K562 (cell line): ENCODE measurements around the gene OR2F2. TPM values are rescaled to one million over a fixed set of nuclear protein-coding genes. Genes with fewer than 3 reads are reported as not detected.

Source experiments
- ATAC-seq: fragments of 200-7000 bp; cut with Tn5 transposase; 3 replicates; pipeline ENCODE4 v1.9.1; 2020; ENCODE audit warnings: moderate library complexity
- BruUV-seq: library from RNA; stranded (reverse); fragments of 400-500 nt; replicated peaks from 2 replicates; lab custom pipeline; 2021; lab: Mats Ljungman, UMichigan
- CTCF ChIA-PET: fragments of 300-600 bp; formaldehyde crosslinking; extraction: SDS; loops from one replicate; lab custom pipeline; 2021; ENCODE audit warnings: low intra/inter-chr PET ratio; lab: Yijun Ruan, JAX
- POLR2A ChIA-PET: fragments of 300-600, 350-650 bp; sonication (Branson Sonifier 250); formaldehyde crosslinking; extraction: SDS; loops from one replicate; lab custom pipeline; 2021; ENCODE audit warnings: antibody characterized with exemption, inconsistent platforms; lab: Yijun Ruan, JAX
- DNase-seq, 4 experiments: peaks; one replicate each; pipeline versions ENCODE4 v3.0.0 to v3.0.0-alpha.2; 2011 to 2018; ENCODE audit warnings: low spot score in 3 of 4, mixed read lengths in 3 of 4; ENCODE audit errors: extremely low read depth in 1 of 4
- FAIRE-seq: peaks from 2 replicates; lab custom pipeline; 2011; peaks lifted over from hg19 to GRCh38; lab: Jason Lieb, UNC
- H2AFZ ChIP-seq: 2 replicates; pipeline ENCODE4 v1.6.0; 2011; ENCODE audit warnings: low read depth, low read length, control low read depth, inconsistent platforms
- H3K27ac ChIP-seq: fragments of 200-600 bp; 3 replicates; pipeline ENCODE4 v1.8.0; 2011; ENCODE audit warnings: low read depth, mild to moderate bottlenecking, control low read depth, inconsistent platforms, low read length, moderate library complexity, mixed read lengths; ENCODE audit errors: extremely low read depth
- H3K27me3 ChIP-seq, 2 experiments: fragments of 300-600 bp in 1 of 2; 2 replicates in 1 of 2; 3 replicates in 1 of 2; pipeline versions ENCODE4 v1.6.0 to v1.8.0; 2011; ENCODE audit warnings: inconsistent platforms in 2 of 2, low read length in 2 of 2, mild to moderate bottlenecking in 1 of 2, mixed read lengths in 1 of 2, moderate library complexity in 1 of 2; ENCODE audit not compliant: control insufficient read depth in 2 of 2, insufficient read depth in 2 of 2
- H3K36me3 ChIP-seq: fragments of 300-600 bp; 3 replicates; pipeline ENCODE4 v1.8.0; 2011; ENCODE audit warnings: mild to moderate bottlenecking, low read length, inconsistent platforms; ENCODE audit not compliant: control insufficient read depth, insufficient read depth
- H3K4me1 ChIP-seq, 2 experiments: fragments of 200-600 bp in 1 of 2; replicated peaks in 1 of 2; 2 replicates in 1 of 2; 3 replicates in 1 of 2; pipeline versions ENCODE4 v1.5.1 to v1.8.0; 2011; ENCODE audit warnings: inconsistent platforms in 2 of 2, low read length in 2 of 2, mild to moderate bottlenecking in 1 of 2, mixed read lengths in 1 of 2, moderate library complexity in 1 of 2; ENCODE audit not compliant: control insufficient read depth in 2 of 2, insufficient read depth in 2 of 2
- H3K4me2 ChIP-seq: 2 replicates; pipeline ENCODE4 v1.6.1; 2011; ENCODE audit warnings: low read length, control low read depth, inconsistent platforms, mixed read lengths; ENCODE audit not compliant: insufficient read depth
- H3K4me3 ChIP-seq: fragments of 200-600 bp; sonication (generic), shearing (Covaris generic); 2 replicates; pipeline ENCODE4 v1.5.1; 2016; ENCODE audit warnings: control low read depth, inconsistent platforms
- H3K79me2 ChIP-seq: fragments of 200-600 bp; 3 replicates; pipeline ENCODE4 v1.8.0; 2011; ENCODE audit warnings: low read length, inconsistent platforms; ENCODE audit not compliant: control insufficient read depth, insufficient read depth
- H3K9ac ChIP-seq, 2 experiments: 2 replicates each; pipeline versions ENCODE4 v1.6.0 to v1.6.1; 2011; ENCODE audit warnings: low read depth in 2 of 2, low read length in 2 of 2, control low read depth in 1 of 2, inconsistent platforms in 1 of 2, mild to moderate bottlenecking in 1 of 2, mixed read lengths in 1 of 2; ENCODE audit not compliant: insufficient read depth in 1 of 2
- H3K9me1 ChIP-seq: one replicate; pipeline ENCODE4 v1.6.0; 2011; ENCODE audit warnings: inconsistent platforms, mild to moderate bottlenecking, low read length, moderate library complexity; ENCODE audit not compliant: control insufficient read depth, insufficient read depth
- H3K9me3 ChIP-seq: replicated peaks from 2 replicates; pipeline ENCODE4 v1.5.1; 2011; ENCODE audit warnings: low read depth, low read length, inconsistent platforms; ENCODE audit not compliant: control insufficient read depth, insufficient read depth
- H4K20me1 ChIP-seq: replicated peaks from 2 replicates; pipeline ENCODE4 v1.6.1; 2011; ENCODE audit warnings: low read length, inconsistent platforms, mixed read lengths; ENCODE audit not compliant: control insufficient read depth, insufficient read depth
- BRF1 ChIP-seq: IDR thresholded peaks from 3 replicates; pipeline ENCODE4 v1.6.1; 2011; ENCODE audit warnings: borderline replicate concordance, mild to moderate bottlenecking; ENCODE audit not compliant: insufficient read length; ENCODE audit errors: extremely low read depth
- CEBPB ChIP-seq: fragments of 450-650 bp; IDR thresholded peaks from 2 replicates; pipeline ENCODE4 v1.6.1; 2016; ENCODE audit warnings: missing genetic modification characterization, missing compliant biosample characterization
- CLOCK ChIP-seq: fragments of 250-450 bp; sonication (Bioruptor Pico); IDR thresholded peaks from 2 replicates; pipeline ENCODE4 v1.4.0; 2020; ENCODE audit warnings: mild to moderate bottlenecking, moderate library complexity, borderline replicate concordance
- CREB3L1 ChIP-seq: fragments of 450-650 bp; IDR thresholded peaks from 2 replicates; pipeline ENCODE4 v1.6.1; 2014; ENCODE audit warnings: low read depth, mild to moderate bottlenecking, moderate library complexity, borderline replicate concordance
- CTBP1 ChIP-seq: fragments of 450-650 bp; IDR thresholded peaks from 2 replicates; pipeline ENCODE4 v1.6.1; 2016; ENCODE audit warnings: borderline replicate concordance
- DEAF1 ChIP-seq: fragments of 450-650 bp; formaldehyde crosslinking; IDR thresholded peaks from 2 replicates; pipeline ENCODE4 v1.4.0; 2020; ENCODE audit warnings: mild to moderate bottlenecking, moderate library complexity
- ELF1 ChIP-seq: fragments of 200-800 bp; sonication (Bioruptor generic); IDR thresholded peaks from 2 replicates; pipeline ENCODE4 v1.6.1; 2016; ENCODE audit warnings: missing genetic modification characterization, missing compliant biosample characterization
- HMG20B ChIP-seq: fragments of 250-450 bp; sonication (Bioruptor Pico); IDR thresholded peaks from 2 replicates; pipeline ENCODE4 v1.5.0; 2021; ENCODE audit warnings: mild to moderate bottlenecking
- MITF ChIP-seq: IDR thresholded peaks from 2 replicates; pipeline ENCODE4 v1.6.1; 2014; ENCODE audit warnings: antibody characterized with exemption
- RCOR1 ChIP-seq, 2 experiments: IDR thresholded peaks; 2 replicates each; pipeline ENCODE4 v1.6.1; 2012; ENCODE audit warnings: low read depth in 2 of 2, low read length in 2 of 2, borderline replicate concordance in 1 of 2, improper control_type of control experiment in 1 of 2
- RFX1 ChIP-seq: fragments of 450-650 bp; IDR thresholded peaks from 2 replicates; pipeline ENCODE4 v1.6.1; 2016; ENCODE audit warnings: mild to moderate bottlenecking, moderate library complexity
- USF1 ChIP-seq: sonication (generic); formaldehyde crosslinking; IDR thresholded peaks from 2 replicates; pipeline ENCODE4 v1.9.0; 2022; ENCODE audit warnings: mild to moderate bottlenecking, missing genetic modification reagents
- WGBS: fragments of 100-300 bp; shearing (Covaris generic); methylation state at CpG from one replicate; pipeline ENCODE4 v1.1.6; 2016; ENCODE audit warnings: low coverage, mixed read lengths; ENCODE audit not compliant: insufficient coverage; ENCODE audit errors: missing lambda C conversion rate; 5-methylcytosine and 5-hydroxymethylcytosine counted together
- in situ Hi-C: fragments of 300-500 bp; cut with MboI; formaldehyde crosslinking; loops from 4 replicates; pipeline ENCODE4 v1.15.0; 2018; ENCODE audit warnings: inconsistent platforms, mixed read lengths
- intact Hi-C: fragments of 100-400 bp; cut with micrococcal nuclease; formaldehyde crosslinking; loops from 2 replicates; pipeline ENCODE4 v1.14.2; 2022
- polyA plus RNA-seq, 8 experiments: library from polyadenylated mRNA; depleted of rRNA in 4 of 8; stranded (reverse) in 5 of 8; unstranded in 3 of 8; fragments of >200 nt; fragmentation: Nextera tagmentation in 2 of 8; fragmentation: Illumina TruSeq in 1 of 8; extraction: Ambion mirVana in 2 of 8; extraction: Trizol in 1 of 8; gene quantifications; 2 replicates each; pipeline versions ENCODE4 v1.2.1 to v1.2.3, GENCODE V29; 2011 to 2014; ENCODE audit warnings: inconsistent platforms in 1 of 8, missing spikeins in 1 of 8
- total RNA-seq, 7 experiments: library from RNA; depleted of rRNA in 6 of 7; stranded (reverse); fragments of >200 nt in 6 of 7; fragmentation: Illumina TruSeq in 2 of 7; extraction: Trizol in 2 of 7; gene quantifications; 2 replicates each; pipeline versions ENCODE4 v1.2.1 to v1.2.3, GENCODE V29; 2011 to 2021; ENCODE audit warnings: low replicate concordance in 1 of 7

Gene OR2F2
- total and polyA plus RNA-seq, 9 of the 15 experiments (the other 6 are each of a cell fraction or from before 2014, with no cell fraction given) = not detected

GRCh38 chr7:143936087-143937009, 1.3 kb downstream of the OR2F2 start:
- intact Hi-C loops (no loop called here), in situ Hi-C loops (no loop called here)
- DNase-seq (no peak), ATAC-seq (peak; percentile 47; the same call in 2 of the 3 replicates), FAIRE-seq (no peak)
- Histone ChIP-seq H3K4me3 (no peak overlapping the region), H4K20me1 (no peaks in the 10 kb centered on the region), H3K9me1 (no peaks in the 10 kb centered on the region), H3K9me3 (0 out of 2 replicates have a peak, but pooled peaks cover 4% of the 10 kb centered on the region), H3K79me2 (no peaks in the 10 kb centered on the region), H3K27ac (no peak overlapping the region), H3K4me1 (peaks cover 0 to 4% of the 10 kb centered on the region in 2 experiments; a peak in 1 of 5 replicates), H3K27me3 (no peaks in the 10 kb centered on the region), H2AFZ (0 out of 2 replicates have a peak overlapping the region, but pooled peaks have one; percentile 13), H3K9ac (no peak overlapping the region), H3K4me2 (no peak overlapping the region), H3K36me3 (no peaks in the 10 kb centered on the region)
- ChIA-PET CTCF (no interaction called here), POLR2A (interaction anchor here (0.6 kb wide), 1 partner anchor 694 kb away, joined by 3 read pairs; no protein-coding TSS in a partner anchor)
- WGBS = 3% methylated on average over 4 of the region's 4 CpGs
- no TSS peak for BruUV-seq
- no peak for TF ChIP-seq MITF
- TF ChIP-seq BRF1 = no peak
- TF ChIP-seq CLOCK (CRISPR knock-in tag) = no peak
- peak; percentile 17; the same call in 1 of the 2 replicates for TF ChIP-seq CEBPB (tag)
- peak in 1 of 2 experiments; percentile 65; a peak in 1 of 4 replicates for TF ChIP-seq RCOR1 (IDR thresholded peaks at IDR 0.05; ENCODE audit: borderline replicate concordance in 1 of 2, low read depth in 2 of 2, low read length in 2 of 2)
- no peak for TF ChIP-seq USF1 (CRISPR knock-in tag)
- TF ChIP-seq CTBP1 = 0 out of 2 replicates have a peak, but pooled peaks have one; percentile 19
- TF ChIP-seq HMG20B (CRISPR knock-in tag) = no peak
- no peak for TF ChIP-seq DEAF1 (CRISPR knock-in tag)
- no peak for TF ChIP-seq ELF1 (tag)
- TF ChIP-seq CREB3L1 = no peak
- TF ChIP-seq RFX1 = peak; percentile 75
